Measurements from ENCODE around the gene PDCD6IP.

Gene PDCD6IP

DNA sequence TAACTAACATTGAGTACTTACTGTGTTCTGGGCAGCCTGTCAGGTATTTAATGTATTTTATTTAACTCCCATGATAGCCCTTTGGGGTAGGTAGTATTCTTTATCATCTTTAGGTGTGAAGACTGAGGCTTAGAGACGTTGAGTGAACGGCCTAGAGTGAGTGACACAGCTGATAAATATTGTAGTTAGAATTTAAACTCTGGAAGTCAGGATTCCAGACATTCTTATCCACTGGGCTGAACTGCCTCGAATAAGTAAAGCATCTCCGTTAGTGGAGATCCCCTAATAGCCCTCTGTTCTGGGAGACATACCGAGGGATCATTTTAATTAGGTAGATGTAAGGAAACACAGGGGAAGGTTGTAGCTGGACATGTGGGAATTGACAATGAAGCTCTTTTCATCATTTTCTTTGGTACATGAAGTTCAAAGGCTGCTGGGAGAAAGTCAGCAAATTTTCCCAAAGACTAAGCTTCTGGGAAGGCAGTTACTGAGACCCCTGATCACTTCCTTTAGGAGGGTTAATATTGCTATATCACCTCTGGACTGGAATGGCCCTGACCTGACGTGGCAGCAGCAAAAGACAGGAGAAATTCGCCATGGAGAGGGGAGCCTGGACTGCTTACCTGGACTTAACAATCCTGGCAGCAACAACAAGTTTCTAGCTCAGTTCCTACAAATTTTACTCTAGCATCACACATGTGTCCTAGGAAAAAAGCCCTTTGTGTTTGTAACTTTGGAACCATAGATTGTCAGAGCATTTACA, 11.7 kb upstream of the PDCD6IP start:
- H3K4me3 Mint-ChIP-seq: no peak overlapping the region
- peaks cover 10% of the 10 kb centered on the region for H3K4me1 Mint-ChIP-seq (ENCODE audit: low read depth)
- no peaks in the 10 kb centered on the region for H3K27me3 Mint-ChIP-seq
- H3K27ac Mint-ChIP-seq: no peak overlapping the region
- no peaks in the 10 kb centered on the region for H3K36me3 Mint-ChIP-seq (ENCODE audit: low read depth)
- intact Hi-C loops (cut with micrococcal nuclease): loop anchor here (1.0 to 5.0 kb wide), 2 partner anchors 69 to 150 kb away; partner anchors contain the start of gene CLASP2
- no peaks in the 10 kb centered on the region for H3K9me3 Mint-ChIP-seq

DNA sequence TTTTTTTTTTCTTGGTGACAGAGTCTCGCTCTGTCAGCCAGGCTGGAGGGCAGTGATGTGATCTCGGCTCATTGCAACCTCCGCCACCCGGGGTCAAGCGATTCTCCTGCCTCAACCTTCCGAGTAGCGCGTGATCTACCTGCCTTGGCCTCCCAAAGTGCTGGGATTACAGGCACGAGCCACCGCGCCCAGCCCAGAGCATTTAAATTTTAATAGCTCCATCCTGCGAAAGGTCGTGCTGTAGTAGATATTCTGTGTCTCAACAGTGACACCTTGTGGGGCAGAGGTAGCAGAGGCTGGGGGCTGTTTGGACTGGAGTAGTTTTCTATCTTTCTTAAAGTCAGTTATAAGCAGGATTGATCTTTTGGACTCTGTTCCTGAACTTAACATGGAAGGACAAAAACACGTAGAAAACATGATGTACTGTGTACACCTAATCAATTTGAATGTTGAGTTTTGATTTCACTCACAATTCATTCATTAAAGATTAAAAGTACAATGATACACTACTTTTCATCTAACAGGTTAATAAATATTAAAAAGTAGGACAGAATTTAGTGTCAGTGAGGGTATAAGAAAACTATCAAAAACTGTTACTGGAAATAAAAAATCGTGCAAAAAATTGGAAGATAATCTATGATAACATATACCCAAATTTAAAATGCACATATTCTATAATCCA, 11.0 kb upstream of the PDCD6IP start:
- peak overlapping the region; percentile 34 for H3K4me3 Mint-ChIP-seq
- no peaks in the 10 kb centered on the region for H3K9me3 Mint-ChIP-seq
- H3K27me3 Mint-ChIP-seq: no peaks in the 10 kb centered on the region
- no peak overlapping the region for H3K27ac Mint-ChIP-seq
- peaks cover 17% of the 10 kb centered on the region for H3K4me1 Mint-ChIP-seq (ENCODE audit: low read depth)
- intact Hi-C loops (cut with micrococcal nuclease): loop anchor here (1.0 to 5.0 kb wide), 2 partner anchors 70 to 151 kb away; partner anchors contain the start of gene CLASP2
- no peaks in the 10 kb centered on the region for H3K36me3 Mint-ChIP-seq (ENCODE audit: low read depth)

GRCh38 chr3:33789183-33789954, 9.1 kb upstream of the PDCD6IP start:
- intact Hi-C loops (cut with micrococcal nuclease): loop anchor here (5.0 kb wide), 1 partner anchor 72 kb away; the partner anchor contains the start of gene CLASP2
- Mint-ChIP-seq H3K4me3 (no peak overlapping the region), H3K27ac (no peak overlapping the region)

DNA sequence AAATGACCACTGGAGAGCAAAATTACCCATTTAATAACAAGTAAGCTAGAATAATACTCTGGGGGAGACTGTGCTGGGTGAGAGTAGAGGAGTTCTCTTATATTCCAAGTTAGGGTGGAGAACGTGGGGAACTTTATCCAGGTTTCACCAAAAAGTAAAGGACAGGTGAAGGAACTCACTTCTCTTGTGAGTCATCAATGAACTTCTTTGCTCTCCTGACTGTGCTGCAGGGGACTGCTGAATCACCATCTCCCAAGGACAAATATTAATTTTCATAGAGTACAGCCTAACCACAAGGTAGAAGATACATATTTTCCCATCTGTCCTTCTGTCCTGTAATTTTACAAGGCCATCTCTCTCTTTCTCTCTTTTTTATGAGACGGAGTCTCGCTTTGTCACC, 8.3 kb upstream of the PDCD6IP start:
- no peak overlapping the region for H3K4me3 Mint-ChIP-seq
- H3K4me1 Mint-ChIP-seq (ENCODE audit: low read depth): peaks cover 17% of the 10 kb centered on the region
- H3K27ac Mint-ChIP-seq: no peak overlapping the region
- no peaks in the 10 kb centered on the region for H3K27me3 Mint-ChIP-seq
- intact Hi-C loops (cut with micrococcal nuclease): loop anchor here (10.0 kb wide), 1 partner anchor 355 kb away; no protein-coding TSS in a partner anchor
- H3K36me3 Mint-ChIP-seq (ENCODE audit: low read depth): no peaks in the 10 kb centered on the region
- H3K9me3 Mint-ChIP-seq: no peaks in the 10 kb centered on the region

More at GRCh38 chr3:33789183-33789954, 9.1 kb upstream of the PDCD6IP start:
- Mint-ChIP-seq H3K36me3 (ENCODE audit: low read depth) (no peaks in the 10 kb centered on the region), H3K4me1 (ENCODE audit: low read depth) (peaks cover 17% of the 10 kb centered on the region), H3K9me3 (no peaks in the 10 kb centered on the region), H3K27me3 (no peaks in the 10 kb centered on the region)

DNA sequence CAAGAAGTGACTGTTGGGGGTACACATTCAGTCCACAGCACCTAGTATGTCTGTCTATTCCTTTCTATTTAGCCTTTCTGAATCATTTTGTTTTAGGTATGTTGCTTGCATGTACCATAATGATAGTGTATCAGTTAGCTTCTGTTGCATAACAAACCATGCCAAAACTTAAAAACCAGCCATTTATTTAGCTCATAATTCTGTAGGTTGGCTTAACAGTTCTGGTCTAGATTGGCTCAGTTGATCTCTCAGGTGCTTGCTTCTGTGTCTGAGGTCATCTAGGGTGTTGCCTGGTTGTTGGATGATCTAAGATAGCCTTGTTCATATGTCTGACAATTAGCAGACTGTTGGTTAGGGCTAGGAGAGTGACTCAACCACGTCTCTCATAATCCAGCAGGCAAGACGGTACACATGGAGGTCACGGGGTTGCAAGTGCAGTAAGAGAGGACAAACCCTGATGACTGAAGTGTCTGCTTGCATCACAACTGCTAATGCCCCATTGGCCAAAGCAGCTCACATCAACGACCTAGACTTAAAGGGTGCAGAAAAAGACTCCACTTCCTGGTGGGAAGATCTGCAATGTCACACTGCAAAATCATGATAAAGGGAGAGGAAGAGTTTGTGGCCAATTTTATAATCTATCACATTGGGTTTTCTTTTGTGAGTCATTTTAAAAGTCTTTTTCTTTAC, 6.8 kb upstream of the PDCD6IP start:
- intact Hi-C loops (cut with micrococcal nuclease): loop anchor here (10.0 kb wide), 1 partner anchor 357 kb away; no protein-coding TSS in a partner anchor
- Mint-ChIP-seq H3K36me3 (ENCODE audit: low read depth) (no peaks in the 10 kb centered on the region), H3K27ac (peak overlapping the region; percentile 65), H3K9me3 (no peaks in the 10 kb centered on the region), H3K27me3 (no peaks in the 10 kb centered on the region), H3K4me3 (no peak overlapping the region), H3K4me1 (ENCODE audit: low read depth) (peaks cover 28% of the 10 kb centered on the region)

- intact Hi-C loops (cut with micrococcal nuclease): loop anchor here (10.0 kb wide), 1 partner anchor 358 kb away; no protein-coding TSS in a partner anchor
- Mint-ChIP-seq H3K9me3 (no peaks in the 10 kb centered on the region), H3K4me1 (ENCODE audit: low read depth) (peaks cover 28% of the 10 kb centered on the region), H3K27me3 (no peaks in the 10 kb centered on the region), H3K4me3 (no peak overlapping the region), H3K27ac (no peak overlapping the region), H3K36me3 (ENCODE audit: low read depth) (no peaks in the 10 kb centered on the region)
Measured at GRCh38 chr3:33792167-33792892, 6.1 kb upstream of the PDCD6IP start.

- Mint-ChIP-seq H3K27me3 (no peaks in the 10 kb centered on the region), H3K4me3 (no peak overlapping the region), H3K27ac (no peak overlapping the region), H3K36me3 (ENCODE audit: low read depth) (peaks cover 15% of the 10 kb centered on the region), H3K4me1 (ENCODE audit: low read depth) (peaks cover 38% of the 10 kb centered on the region), H3K9me3 (no peaks in the 10 kb centered on the region)
- intact Hi-C loops (cut with micrococcal nuclease): loop anchor here (10.0 kb wide), 1 partner anchor 360 kb away; no protein-coding TSS in a partner anchor
Measured at GRCh38 chr3:33795131-33795530, 3.3 kb upstream of the PDCD6IP start.

GRCh38 chr3:33795856-33796536, 2.4 kb upstream of the PDCD6IP start:
- intact Hi-C loops (cut with micrococcal nuclease): loop anchor here (10.0 kb wide), 1 partner anchor 361 kb away; no protein-coding TSS in a partner anchor
- Mint-ChIP-seq H3K27ac (no peak overlapping the region), H3K4me3 (no peak overlapping the region), H3K9me3 (no peaks in the 10 kb centered on the region), H3K27me3 (no peaks in the 10 kb centered on the region), H3K36me3 (ENCODE audit: low read depth) (peaks cover 15% of the 10 kb centered on the region), H3K4me1 (ENCODE audit: low read depth) (peaks cover 47% of the 10 kb centered on the region)

GRCh38 chr3:33798113-33798417, 365 bp upstream of the PDCD6IP start:
- peak overlapping the region; percentile 95 for H3K27ac Mint-ChIP-seq
- H3K36me3 Mint-ChIP-seq (ENCODE audit: low read depth): peaks cover 29% of the 10 kb centered on the region
- peaks cover 51% of the 10 kb centered on the region for H3K4me1 Mint-ChIP-seq (ENCODE audit: low read depth)
- intact Hi-C loops (cut with micrococcal nuclease): loop anchor here (10.0 kb wide), 1 partner anchor 363 kb away; no protein-coding TSS in a partner anchor
- H3K4me3 Mint-ChIP-seq: peak overlapping the region; percentile 95
- no peaks in the 10 kb centered on the region for H3K27me3 Mint-ChIP-seq
- H3K9me3 Mint-ChIP-seq: no peaks in the 10 kb centered on the region

GRCh38 chr3:33799202-33799551, 747 bp downstream of the PDCD6IP start:
- Mint-ChIP-seq H3K27ac (peak overlapping the region; percentile 95), H3K9me3 (no peaks in the 10 kb centered on the region), H3K4me3 (peak overlapping the region; percentile 95), H3K4me1 (ENCODE audit: low read depth) (peaks cover 62% of the 10 kb centered on the region), H3K36me3 (ENCODE audit: low read depth) (peaks cover 40% of the 10 kb centered on the region), H3K27me3 (no peaks in the 10 kb centered on the region)
- intact Hi-C loops (cut with micrococcal nuclease): loop anchor here (10.0 kb wide), 1 partner anchor 364 kb away; no protein-coding TSS in a partner anchor

DNA sequence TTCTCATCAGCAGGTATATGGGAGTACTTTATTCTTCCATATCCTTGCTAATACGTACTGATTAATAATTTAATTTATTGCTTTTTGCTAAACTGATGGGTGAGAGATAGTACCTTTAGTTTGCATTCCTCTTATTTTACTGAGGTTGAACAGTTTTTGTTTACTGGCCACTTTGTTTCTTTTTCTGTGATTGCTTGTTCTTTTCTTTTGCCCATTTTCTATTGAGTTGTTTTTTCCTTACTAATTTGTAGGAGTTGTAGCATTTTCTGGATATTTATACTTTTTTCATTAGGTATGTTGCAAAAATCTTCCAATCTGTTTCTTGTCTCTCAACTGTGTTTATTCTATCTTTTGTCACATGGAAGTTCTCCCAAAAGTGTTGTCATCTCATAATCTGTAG, 4.8 kb downstream of the PDCD6IP start:
- Mint-ChIP-seq H3K36me3 (ENCODE audit: low read depth) (peaks cover 48% of the 10 kb centered on the region), H3K27me3 (no peaks in the 10 kb centered on the region), H3K9me3 (no peaks in the 10 kb centered on the region), H3K4me1 (ENCODE audit: low read depth) (peaks cover 67% of the 10 kb centered on the region), H3K4me3 (no peak overlapping the region), H3K27ac (peak overlapping the region; percentile 30)
- intact Hi-C loops (cut with micrococcal nuclease): no loop called here

- intact Hi-C loops (cut with micrococcal nuclease): no loop called here
- H3K27ac Mint-ChIP-seq: peak overlapping the region; percentile 30
- peaks cover 48% of the 10 kb centered on the region for H3K36me3 Mint-ChIP-seq (ENCODE audit: low read depth)
- H3K27me3 Mint-ChIP-seq: no peaks in the 10 kb centered on the region
- H3K9me3 Mint-ChIP-seq: no peaks in the 10 kb centered on the region
- H3K4me3 Mint-ChIP-seq: no peak overlapping the region
- H3K4me1 Mint-ChIP-seq (ENCODE audit: low read depth): peaks cover 74% of the 10 kb centered on the region
Measured at GRCh38 chr3:33803894-33804526, 5.6 kb downstream of the PDCD6IP start.

Data from dendritic cell treated with granulocyte-macrophage colony-stimulating factor and Interleukin-4, amounts not matched to agents 40 ng/mL and 50 ng/mL, for 4 days (primary cell).